ENCODE results near the gene METTL17.
"Not testable (repeated sequence)": the region's sequence is repeated elsewhere in the genome, so short reads cannot be mapped to it uniquely, and the experiment has no call there.

METTL17 gene

DNA sequence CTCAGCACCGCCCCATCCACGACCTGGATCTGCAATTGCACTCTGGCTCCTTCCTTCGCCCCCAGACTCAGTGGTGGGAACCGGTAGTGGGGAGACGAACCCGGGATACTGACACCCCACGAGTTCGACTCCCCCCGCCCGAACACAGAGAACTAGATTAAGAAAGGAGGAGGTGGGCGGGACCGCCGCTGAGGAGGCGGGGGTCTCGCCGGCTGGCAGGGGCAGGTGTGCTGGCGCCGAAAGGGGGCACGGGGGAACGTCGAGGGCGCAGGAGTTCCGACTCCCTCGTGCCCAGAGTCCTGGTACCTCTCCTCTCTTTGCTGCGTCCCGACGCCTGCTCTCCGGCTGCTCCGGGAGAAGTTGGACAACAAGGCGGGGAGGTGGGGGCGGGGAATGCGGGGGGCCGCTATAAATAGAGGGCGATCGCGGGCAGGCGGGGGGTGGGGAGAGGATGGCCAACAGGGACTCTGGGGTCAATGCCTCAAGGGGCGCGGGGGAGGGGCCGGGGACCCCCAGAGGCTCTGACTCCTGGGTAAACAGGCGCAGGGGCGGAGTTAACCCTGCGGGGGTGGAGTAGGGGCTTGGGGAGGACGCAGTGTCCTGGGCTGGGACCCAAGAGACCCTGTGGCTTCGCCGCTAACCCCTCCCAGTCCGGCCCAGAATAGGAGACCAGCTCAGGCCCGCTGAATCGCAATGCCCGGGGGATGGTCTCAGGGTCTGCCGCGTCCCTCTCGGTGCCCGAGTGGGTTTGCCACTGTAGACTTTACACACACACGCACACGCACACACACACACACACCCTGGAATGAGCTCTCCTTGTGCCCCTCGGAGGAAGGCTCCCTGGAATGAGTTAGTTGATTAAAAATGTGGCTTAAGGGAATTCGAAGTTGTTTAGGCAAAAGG is 35.8 kb downstream of the METTL17 start:
- no peak for DNase-seq

DNA sequence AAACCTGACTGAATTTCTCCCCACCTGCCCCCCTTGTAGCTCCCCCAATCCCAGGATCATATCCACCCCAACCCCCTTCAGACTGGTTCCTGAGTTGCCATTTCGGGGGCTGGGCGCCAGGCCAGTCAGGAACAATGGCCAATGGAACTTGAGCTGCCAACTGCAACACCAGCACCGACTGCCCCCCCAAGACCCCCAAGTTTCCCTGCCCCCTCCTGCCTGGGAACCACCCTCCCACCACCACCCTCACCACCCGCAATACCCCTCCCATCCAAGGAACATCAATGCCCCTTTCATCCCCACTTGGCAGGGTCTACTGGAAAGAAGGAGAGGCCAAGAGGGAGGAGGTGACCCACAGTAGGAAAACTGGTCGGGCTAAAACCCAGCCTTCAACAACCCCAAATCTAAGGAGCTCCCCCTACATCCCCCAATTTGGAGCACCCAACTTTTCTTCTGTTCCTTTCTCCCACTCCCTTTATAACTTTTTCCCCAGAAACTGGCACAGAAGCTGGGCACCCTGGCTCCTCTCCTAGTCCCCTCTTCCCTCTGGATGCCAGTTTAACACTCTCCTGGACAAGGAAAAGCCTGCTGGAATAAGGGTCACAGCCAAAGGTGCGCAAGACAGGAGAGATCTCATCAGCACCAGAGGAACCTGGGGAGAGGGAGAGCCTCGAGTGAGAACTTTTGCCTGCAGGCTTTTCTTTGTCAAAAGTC is 36.7 kb downstream of the METTL17 start:
- DNase-seq, result no peak

DNA sequence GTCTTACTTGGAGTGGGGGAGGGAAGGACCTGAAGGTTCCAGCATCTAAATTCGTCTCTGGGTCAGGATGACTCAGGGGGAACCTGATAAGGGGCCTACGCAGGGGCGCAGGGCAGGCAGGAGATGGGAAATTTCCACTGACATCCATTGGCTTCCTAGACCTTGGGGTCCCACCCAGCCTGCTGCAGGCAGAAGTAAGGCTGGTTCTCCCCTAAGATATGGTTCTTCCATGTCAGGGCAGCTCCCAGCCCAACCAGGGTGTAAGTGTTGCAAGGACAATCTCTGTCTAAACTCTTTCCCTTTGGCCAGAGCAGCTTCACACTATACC is 37.2 kb downstream of the METTL17 start:
- DNase-seq, result no peak

DNA sequence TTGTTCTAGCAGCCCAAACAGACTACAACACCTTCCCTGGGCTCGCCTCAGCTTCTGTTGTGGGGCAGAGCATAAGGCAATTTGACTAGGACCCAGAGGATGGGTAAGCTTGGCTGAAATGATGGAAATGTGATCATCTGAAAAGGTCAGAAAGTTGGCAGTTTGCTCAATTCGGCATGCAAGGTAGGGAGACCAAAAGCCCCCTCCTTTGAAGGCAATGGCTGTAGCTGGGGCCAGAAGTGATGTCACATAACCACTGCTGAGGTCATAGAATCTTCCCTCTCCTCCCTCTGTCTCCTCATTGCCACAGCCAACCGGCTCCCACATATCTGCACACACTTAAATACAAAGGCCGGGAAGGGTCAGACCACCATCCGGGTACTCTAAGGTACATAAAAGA is 40.1 kb downstream of the METTL17 start, which contains the start of gene TPPP2:
Gene TPPP2 (plus strand): TSS at position 301 of the 400 bp plus-strand sequence. CDS start 365 bp downstream, outside the sequence.
- no peak for DNase-seq

DNA sequence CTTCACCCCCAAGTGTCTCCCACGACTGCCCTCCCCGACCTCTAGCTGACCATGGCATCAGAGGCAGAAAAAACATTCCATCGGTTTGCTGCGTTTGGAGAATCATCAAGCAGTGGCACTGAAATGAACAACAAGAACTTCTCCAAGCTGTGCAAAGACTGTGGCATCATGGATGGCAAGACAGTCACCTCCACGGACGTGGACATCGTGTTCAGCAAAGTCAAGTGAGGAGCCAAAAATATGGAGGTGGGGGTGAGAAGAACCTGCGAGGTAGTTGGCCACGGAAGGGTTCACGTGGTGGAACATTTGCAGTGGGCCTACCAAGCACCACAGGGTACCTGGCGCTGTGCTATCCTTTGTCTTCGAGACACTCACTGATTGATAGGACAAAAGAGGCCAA is 40.8 kb downstream of the METTL17 start:
- no peak for DNase-seq

DNA sequence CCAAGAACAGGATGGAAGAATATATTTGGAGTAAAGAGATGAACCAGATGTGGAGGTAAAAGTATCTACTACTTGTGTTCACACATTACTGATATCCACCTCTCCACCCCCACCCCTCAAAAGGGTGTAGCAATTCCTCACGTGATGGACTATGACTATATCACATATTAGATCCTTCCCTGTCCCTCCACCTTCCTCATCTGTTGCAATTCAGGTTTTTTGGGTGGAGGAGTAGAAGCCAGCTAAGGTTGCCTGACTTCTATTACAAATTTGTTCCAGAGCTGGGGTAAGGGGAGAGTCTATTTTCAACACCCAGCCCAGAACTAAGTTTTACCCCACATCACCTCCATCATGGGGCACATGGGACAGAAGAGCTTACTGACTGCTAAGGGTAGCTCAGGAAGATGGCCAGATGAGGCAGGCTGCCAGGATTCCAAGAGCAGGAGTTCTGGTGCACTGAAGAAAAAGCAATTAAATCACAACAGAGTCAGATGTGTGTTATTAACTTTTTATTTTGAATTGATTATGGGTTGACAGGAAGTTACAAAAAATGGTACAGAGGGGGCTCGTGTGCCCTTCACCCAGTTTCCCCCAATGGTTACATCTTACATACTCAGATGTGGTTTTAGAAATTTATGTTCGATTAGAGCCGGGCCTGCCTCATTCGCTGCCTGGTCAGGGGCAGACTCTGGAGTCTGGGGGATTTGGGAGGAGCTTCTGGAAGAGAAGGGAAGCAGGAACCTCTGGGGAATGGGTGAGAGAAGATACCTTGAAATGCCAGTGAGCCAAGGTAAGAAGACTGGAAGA is 42.7 kb downstream of the METTL17 start:
- no peak for DNase-seq

DNA sequence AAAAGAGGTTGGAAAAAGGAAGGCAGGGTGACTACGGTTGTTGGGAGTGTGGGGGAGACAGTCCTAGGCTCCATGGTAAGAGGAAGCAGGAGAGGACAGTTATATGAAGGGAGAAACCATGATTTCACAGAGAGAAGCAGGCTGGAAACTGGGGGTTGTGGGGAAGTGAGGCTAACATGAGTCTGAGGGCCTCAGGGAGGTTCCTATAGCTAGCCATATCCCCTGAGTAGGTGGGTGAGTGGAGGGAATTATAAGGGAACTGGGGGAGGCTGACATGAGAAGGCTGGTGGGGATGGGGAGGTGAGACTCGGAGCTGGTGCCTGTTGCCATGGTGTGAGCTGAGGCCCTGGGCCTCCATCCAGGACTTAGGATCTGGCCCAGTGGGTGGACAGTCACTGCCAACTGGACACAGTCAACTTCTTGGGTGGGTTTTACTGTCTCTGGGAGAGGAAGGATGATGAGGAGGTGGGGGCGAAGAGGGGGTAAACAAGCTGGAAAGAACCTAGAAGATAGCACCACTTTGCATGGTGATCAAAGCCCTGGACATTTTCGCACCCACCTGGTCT is 43.4 kb downstream of the METTL17 start:
- no peak for DNase-seq

DNA sequence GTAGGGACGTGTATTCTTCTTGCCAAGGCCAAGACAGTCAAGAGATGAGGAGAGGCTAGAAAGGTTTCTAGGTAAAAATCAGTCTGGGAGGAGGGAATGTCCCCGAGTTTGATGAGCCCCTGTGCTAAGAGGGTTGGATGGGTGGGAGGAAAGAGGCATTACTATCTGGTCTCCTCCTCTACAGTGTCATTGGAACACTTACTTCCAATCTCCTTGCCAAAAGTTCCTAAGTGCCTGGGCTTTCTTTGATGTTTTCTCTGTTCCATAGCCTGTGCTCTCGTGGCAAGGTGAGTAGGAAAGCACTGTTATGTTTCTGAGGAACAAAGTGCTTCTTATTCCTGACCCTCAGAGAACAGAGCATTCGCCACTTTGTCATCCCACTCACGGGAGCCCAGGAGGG is 44.9 kb downstream of the METTL17 start, which contains the start of gene RNASE13:
Gene RNASE13 (minus strand): TSS at position 101 of the 400 bp plus-strand sequence. CDS start 519 bp downstream, outside the sequence.
- no peak for DNase-seq

DNA sequence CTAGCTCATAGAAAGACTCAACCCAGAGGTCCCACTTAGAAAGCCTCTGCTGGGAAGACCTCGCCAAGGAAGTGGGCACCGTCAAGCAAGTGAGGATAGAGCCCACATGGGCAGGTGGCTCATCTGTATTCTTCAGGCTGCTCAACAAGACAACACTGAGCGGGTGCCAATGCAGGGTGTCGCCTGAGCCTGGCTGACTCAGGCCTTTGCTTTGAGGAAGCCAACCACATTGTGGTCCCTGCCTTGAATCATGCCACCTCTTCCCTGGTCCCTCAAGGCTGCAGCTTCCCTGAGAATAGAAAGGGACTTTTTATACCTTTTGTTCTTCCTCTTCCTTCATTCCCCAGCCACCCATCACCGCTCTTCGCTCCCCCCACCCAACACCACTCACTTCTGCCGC is 47.0 kb downstream of the METTL17 start:
- no peak for DNase-seq

DNA sequence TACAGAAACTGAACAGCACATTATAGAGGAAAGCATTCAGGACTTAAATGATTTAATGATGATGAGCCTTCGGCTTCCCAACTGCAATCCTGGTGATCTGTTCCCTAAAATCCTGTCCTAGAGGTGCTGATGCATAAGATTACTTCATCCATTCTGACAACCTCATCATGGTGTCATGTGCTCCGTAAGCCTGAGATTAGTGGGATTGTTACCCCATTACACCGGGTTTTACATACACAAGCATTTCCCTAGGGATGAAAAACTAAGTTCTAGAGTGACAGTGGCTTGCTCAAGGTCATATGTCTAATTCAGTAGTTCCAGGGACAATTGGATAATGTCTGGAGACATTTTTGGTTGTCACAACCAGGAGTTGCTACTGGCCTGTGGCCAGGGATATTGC is 47.4 kb downstream of the METTL17 start:
- no peak for DNase-seq

DNA sequence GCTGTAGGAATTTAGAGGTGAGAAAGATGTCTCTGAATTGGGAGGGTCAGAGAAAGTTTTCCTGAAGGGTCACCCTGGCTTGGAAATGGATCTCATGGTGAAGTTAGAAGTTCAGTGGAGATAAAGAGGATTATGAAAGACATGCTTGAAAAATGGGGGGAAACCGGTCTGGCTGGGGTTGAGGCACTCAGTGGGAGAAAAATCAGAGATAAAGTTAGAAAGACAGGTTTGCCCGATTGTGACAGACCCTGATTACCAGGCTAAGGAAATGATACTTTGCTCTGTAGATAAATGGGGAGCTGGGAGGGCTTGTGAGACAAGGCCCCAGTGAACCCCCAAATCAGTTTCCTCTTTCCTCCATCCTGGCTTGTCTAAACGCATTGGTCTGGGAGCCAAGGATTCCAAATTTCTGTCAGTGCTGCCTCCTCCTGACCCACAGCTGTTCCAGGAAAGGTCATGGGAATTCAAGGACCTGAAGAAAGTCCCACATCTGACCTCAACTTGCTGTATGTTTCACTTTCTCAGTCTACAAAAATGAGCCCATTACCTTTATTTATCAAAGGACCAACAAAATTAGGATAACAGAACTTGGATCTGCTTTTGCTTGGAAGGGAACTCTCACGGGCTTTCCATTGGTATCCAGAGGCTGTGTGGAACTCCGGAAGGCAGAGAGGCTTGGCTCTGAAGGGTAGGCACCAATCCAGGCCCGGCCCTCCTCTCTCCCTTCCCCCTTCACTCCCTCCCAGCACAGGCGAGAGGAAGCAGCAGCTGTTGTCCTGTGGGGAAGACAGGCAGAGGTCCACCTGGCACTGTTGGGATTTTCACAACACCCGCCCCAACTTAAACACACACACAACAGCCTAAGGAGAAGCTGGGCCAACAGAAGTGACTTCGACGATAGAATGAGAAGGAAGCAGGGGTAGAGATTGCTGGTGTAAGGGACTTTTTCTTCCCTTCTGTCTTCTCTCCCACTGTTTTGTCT is 49.0 kb downstream of the METTL17 start:
- no peak for DNase-seq

DNA sequence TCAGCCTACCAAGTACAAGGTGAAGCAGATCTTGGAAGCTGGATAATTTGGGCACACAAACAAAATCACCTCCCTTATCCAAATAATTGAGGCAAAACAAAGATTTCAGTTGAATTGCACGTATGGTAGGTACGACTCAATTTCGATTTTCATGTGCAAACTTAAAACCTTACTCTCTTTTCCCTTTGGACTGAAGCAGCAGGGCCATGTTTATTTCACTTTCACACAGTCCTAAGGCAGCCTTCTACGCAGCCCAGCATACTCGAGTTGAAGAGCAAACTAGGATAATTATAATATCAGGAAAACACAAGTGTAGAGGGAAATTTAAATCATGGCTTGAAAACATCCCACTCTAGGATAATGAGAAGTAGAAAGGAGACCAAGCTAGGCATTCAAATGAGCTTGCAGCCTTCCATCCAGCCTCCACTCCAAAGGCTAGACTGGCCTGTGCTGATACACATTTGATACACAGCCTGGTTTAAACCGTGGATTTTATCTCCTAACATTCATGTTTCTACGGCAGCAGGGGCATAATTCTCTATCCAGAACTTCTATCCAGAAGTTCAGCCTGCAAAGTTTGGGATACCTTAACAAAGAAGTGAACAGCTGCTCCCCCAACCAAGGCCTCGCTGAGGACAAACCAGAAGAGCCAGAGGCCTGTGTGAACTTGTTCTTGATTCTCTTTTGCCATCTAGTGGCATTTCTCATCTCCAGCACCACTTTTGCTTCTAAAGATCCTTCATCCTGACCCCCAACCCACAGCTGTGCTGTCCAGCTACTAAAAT is 50.0 kb downstream of the METTL17 start:
- peak; percentile 61 for DNase-seq

DNA sequence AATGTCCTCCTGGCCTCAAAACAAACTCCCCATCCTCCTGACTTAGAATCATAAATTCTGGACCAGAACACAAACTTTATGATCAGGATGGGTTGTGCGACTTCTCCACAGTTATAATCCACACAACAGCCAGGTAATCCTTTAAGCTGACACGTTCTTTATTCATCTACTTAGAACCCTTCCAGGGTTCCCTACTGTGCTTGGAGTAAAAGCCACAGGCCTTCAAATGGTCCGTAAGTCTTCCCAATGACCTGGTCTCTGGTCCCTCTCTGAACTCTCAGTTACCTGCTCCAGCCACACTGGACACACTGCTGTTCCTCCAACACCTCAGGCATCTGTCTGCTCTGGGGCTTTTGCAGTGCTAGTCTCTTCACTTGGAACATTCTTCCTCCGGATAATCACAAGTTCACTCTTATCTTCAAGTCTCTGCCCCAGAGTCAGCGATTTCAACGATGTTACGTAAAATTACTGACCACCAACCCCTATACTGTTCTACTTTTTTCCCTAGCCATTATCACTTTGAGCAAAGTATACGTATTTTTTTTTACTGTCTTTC is 50.7 kb downstream of the METTL17 start:
- no peak for DNase-seq

DNA sequence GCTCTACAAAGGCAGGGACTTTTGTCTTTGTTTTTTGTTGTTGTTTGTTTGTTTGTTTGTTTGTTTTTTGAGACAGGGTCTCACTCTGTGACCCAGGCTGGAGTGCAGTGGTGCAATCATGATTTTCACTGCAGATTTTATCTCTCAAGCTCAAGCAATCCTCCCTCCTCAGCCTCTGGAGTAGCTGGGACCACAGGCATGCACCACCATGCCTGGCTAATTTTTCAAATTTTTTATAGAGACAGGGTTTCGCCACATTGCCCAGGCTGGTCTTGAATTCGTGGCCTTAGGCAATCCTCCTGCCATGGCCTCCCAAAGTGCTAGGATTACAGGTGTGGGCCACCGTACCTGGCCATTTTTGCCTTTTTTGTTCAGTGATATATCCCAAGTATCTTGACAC is 51.2 kb downstream of the METTL17 start:
- not testable (repeated sequence) for DNase-seq

DNA sequence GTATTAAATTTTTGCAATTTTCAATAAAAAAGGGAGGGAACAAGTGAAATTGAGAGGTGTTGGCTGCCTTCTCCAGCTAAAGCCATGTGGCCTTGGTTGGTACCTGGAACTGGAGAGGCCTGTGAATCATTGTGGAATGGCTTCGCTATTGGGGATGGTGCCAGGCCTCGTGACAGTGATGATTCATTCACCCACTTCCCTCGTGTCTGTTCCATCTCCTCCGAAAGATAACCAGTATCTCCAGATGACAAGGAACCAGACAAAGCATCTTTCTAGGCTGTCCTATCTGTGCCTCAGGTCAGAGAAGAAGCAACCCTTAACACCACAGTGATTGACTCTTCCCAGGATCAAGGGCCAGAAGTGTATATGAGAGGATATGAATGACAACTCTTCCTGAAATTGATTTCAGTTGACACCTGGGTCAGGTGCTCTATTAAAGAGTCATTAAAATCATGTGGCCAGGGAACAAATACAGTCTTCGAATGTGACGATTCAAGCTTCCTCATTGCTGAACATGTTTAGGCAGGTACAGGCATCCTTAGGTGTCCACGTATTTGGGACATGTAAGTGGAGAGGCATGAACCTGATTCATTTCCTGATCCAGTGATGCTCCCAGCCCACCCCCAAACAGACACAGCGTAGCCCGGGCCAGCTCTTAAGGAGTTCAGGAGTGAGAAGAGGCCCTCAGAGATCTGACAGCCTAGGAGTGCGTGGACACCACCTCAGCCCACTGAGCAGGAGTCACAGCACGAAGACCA is 52.1 kb downstream of the METTL17 start, which contains the start of gene RNASE7:
Gene RNASE7 (plus strand): TSS at position 687 of the 758 bp plus-strand sequence. CDS start 631 bp downstream, outside the sequence.
- no peak for DNase-seq

DNA sequence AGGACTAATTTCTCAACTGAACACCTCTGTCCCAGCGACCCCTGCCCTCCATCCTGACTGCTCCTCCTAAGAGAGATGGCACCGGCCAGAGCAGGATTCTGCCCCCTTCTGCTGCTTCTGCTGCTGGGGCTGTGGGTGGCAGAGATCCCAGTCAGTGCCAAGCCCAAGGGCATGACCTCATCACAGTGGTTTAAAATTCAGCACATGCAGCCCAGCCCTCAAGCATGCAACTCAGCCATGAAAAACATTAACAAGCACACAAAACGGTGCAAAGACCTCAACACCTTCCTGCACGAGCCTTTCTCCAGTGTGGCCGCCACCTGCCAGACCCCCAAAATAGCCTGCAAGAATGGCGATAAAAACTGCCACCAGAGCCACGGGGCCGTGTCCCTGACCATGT is 53.1 kb downstream of the METTL17 start:
- DNase-seq, result no peak

DNA sequence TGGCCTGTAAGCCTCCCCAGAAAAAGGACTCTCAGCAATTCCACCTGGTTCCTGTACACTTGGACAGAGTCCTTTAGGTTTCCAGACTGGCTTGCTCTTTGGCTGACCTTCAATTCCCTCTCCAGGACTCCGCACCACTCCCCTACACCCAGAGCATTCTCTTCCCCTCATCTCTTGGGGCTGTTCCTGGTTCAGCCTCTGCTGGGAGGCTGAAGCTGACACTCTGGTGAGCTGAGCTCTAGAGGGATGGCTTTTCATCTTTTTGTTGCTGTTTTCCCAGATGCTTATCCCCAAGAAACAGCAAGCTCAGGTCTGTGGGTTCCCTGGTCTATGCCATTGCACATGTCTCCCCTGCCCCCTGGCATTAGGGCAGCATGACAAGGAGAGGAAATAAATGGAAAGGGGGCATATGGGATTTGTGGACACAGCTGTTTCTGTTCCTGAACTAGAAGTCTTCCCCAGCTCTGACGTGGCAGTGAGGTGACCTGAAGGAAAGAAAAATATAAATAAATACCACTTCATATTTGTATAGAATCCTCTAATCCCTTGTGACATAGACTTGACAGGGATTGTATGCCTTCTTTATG is 53.7 kb downstream of the METTL17 start:
- DNase-seq, result no peak

DNA sequence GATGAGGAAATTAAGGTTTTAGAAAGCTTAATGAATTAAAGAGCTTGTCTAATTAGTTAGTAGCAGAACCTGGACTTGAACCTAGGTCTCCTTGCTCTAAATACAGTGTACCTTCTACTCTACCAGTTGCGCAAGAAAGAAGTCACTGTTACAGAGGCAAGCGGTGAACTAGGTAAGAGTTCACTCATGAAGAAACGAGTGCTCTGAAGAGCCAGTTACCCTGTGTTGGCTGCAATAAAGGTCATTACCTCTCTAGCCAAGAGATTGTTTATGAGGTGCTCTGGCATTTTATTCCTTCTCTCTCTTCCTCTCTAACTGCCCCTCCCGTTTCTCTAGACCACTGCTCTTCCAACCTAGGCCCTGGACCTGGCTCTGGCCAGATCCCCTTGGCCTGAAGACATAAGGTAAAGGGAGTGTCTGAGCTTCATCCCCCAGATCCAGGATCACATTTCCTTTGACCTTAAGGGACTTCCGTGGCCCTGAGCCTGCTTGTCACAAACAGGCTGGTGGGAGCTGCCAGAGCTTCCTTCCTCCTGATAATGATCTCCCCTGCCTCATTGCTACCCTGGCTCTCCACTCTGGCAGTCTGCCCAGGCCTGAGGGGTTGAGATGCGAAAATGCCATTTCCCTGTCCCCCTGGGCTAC is 54.3 kb downstream of the METTL17 start:
- DNase-seq, result no peak

Measured in fibroblast of skin of right quadriceps (primary cell).